K562 (cell line): ENCODE measurements around the gene GATA2. TPM values are rescaled to one million over a fixed set of nuclear protein-coding genes. Genes with fewer than 3 reads are reported as not detected.

ENCODE experiments used
- AFF4 ChIP-seq: sonication (generic); formaldehyde crosslinking; IDR thresholded peaks from 2 replicates; pipeline ENCODE4 v1.8.0; 2023; ENCODE audit warnings: mild to moderate bottlenecking, missing genetic modification reagents
- ARID1B ChIP-seq: fragments of 450-650 bp; IDR thresholded peaks from 2 replicates; pipeline ENCODE4 v1.6.1; 2016; ENCODE audit warnings: antibody characterized with exemption, mild to moderate bottlenecking, inconsistent platforms
- ATF7 ChIP-seq: fragments of 450-650 bp; IDR thresholded peaks from 2 replicates; pipeline ENCODE4 v1.7.1; 2014; ENCODE audit warnings: mild to moderate bottlenecking, moderate library complexity
- FOXA1 ChIP-seq: fragments of 450-650 bp; IDR thresholded peaks from 2 replicates; pipeline ENCODE4 v1.6.1; 2016; ENCODE audit warnings: mild to moderate bottlenecking, borderline replicate concordance
- FOXK2 ChIP-seq, 2 experiments: fragments of 450-650 bp; IDR thresholded peaks in 1 of 2; conservative IDR thresholded peaks in 1 of 2; 2 replicates each; pipeline ENCODE4 v1.6.1; 2016; ENCODE audit warnings: low read depth in 2 of 2, mild to moderate bottlenecking in 1 of 2
- FOXP4 ChIP-seq: sonication (generic); formaldehyde crosslinking; IDR thresholded peaks from 2 replicates; pipeline ENCODE4 v1.8.0; 2022; ENCODE audit warnings: mild to moderate bottlenecking, missing genetic modification reagents, borderline replicate concordance
- GTF2E2 ChIP-seq: fragments of 200-800 bp; sonication (Bioruptor generic); IDR thresholded peaks from 2 replicates; pipeline ENCODE4 v1.6.1; 2016; ENCODE audit warnings: missing genetic modification characterization, missing compliant biosample characterization
- MYNN ChIP-seq, 2 experiments: sonication (generic); formaldehyde crosslinking in 1 of 2; IDR thresholded peaks; 2 replicates each; pipeline versions ENCODE4 v1.5.0 to v1.6.1; 2016 to 2020; ENCODE audit warnings: antibody characterized with exemption in 1 of 2, missing genetic modification reagents in 1 of 2
- NCOA6 ChIP-seq: fragments of 450-650 bp; IDR thresholded peaks from 2 replicates; pipeline ENCODE4 v1.6.1; 2017; ENCODE audit warnings: mild to moderate bottlenecking
- PHTF2 ChIP-seq: fragments of 250-450 bp; sonication (Bioruptor Pico); IDR thresholded peaks from 2 replicates; pipeline ENCODE4 v1.5.0; 2021; ENCODE audit warnings: mild to moderate bottlenecking
- RBBP5 ChIP-seq: fragments of 200-600 bp; sonication (generic); IDR thresholded peaks from 2 replicates; pipeline ENCODE4 v1.6.1; 2012; ENCODE audit warnings: borderline replicate concordance, mild to moderate bottlenecking, low read length, control low read depth, inconsistent platforms; ENCODE audit not compliant: insufficient read depth, poor library complexity, severe bottlenecking
- SMARCE1 ChIP-seq: fragments of 450-650 bp; IDR thresholded peaks from 2 replicates; pipeline ENCODE4 v1.7.1; 2016; ENCODE audit warnings: mild to moderate bottlenecking
- STAT5B ChIP-seq: fragments of 250-450 bp; sonication (Bioruptor Pico); IDR thresholded peaks from 2 replicates; pipeline ENCODE4 v1.8.0; 2021; ENCODE audit warnings: mild to moderate bottlenecking, inconsistent platforms
- U2AF1 ChIP-seq: fragments of 200-400 bp; formaldehyde crosslinking; optimal IDR thresholded peaks from 2 replicates; pipeline ENCODE3; 2017; ENCODE audit warnings: mild to moderate bottlenecking, low read depth, low read length, moderate library complexity
- USF1 ChIP-seq: sonication (generic); formaldehyde crosslinking; IDR thresholded peaks from 2 replicates; pipeline ENCODE4 v1.9.0; 2022; ENCODE audit warnings: mild to moderate bottlenecking, missing genetic modification reagents
- ZNF347 ChIP-seq: fragments of 450-650 bp; formaldehyde crosslinking; IDR thresholded peaks from 2 replicates; pipeline ENCODE4 v1.4.0; 2020; ENCODE audit warnings: low read depth, mild to moderate bottlenecking, moderate library complexity
- ZNF395 ChIP-seq: fragments of 200-800 bp; sonication (Bioruptor generic); IDR thresholded peaks from 2 replicates; pipeline ENCODE4 v1.6.1; 2017; ENCODE audit warnings: missing genetic modification characterization, missing compliant biosample characterization
- polyA plus RNA-seq, 8 experiments: library from polyadenylated mRNA; depleted of rRNA in 4 of 8; stranded (reverse) in 5 of 8; unstranded in 3 of 8; fragments of >200 nt; fragmentation: Nextera tagmentation in 2 of 8; fragmentation: Illumina TruSeq in 1 of 8; extraction: Ambion mirVana in 2 of 8; extraction: Trizol in 1 of 8; gene quantifications; 2 replicates each; pipeline versions ENCODE4 v1.2.1 to v1.2.3, GENCODE V29; 2011 to 2014; ENCODE audit warnings: inconsistent platforms in 1 of 8, missing spikeins in 1 of 8
- total RNA-seq, 7 experiments: library from RNA; depleted of rRNA in 6 of 7; stranded (reverse); fragments of >200 nt in 6 of 7; fragmentation: Illumina TruSeq in 2 of 7; extraction: Trizol in 2 of 7; gene quantifications; 2 replicates each; pipeline versions ENCODE4 v1.2.1 to v1.2.3, GENCODE V29; 2011 to 2021; ENCODE audit warnings: low replicate concordance in 1 of 7

GATA2 gene
- total and polyA plus RNA-seq, 9 of the 15 experiments (the other 6 are each of a cell fraction or from before 2014, with no cell fraction given), result 8.5 to 218 (median 50.8) TPM

GRCh38 chr3:128487813-128488635 lies 5.0 kb downstream of the GATA2 start (continued):
- TF ChIP-seq FOXP4 (CRISPR knock-in tag) (no peak), U2AF1 (peak; percentile 39), USF1 (CRISPR knock-in tag) (no peak), ZNF347 (no peak), NCOA6 (no peak), RBBP5 (peak; percentile 62), SMARCE1 (no peak), STAT5B (no peak), ARID1B (0 out of 2 replicates have a peak, but pooled peaks have one; percentile 6), ATF7 (0 out of 2 replicates have a peak, but pooled peaks have one; percentile 28), FOXA1 (no peak), FOXK2 (conservative IDR thresholded peaks at IDR 0.05 in 1 of 2, IDR thresholded peaks at IDR 0.05 in 1 of 2; ENCODE audit: low read depth in 2 of 2) (no peak), GTF2E2 (tag) (no peak; the same call in 1 of the 2 replicates), ZNF395 (CRISPR knock-in tag) (peak; percentile 54; the same call in 1 of the 2 replicates), PHTF2 (CRISPR knock-in tag) (no peak), AFF4 (CRISPR knock-in tag) (no peak; the same call in 1 of the 2 replicates), MYNN (IDR thresholded peaks at IDR 0.05) (peak; percentile 53; the same call in 1 of the 2 replicates), MYNN (CRISPR knock-in tag; IDR thresholded peaks at IDR 0.05) (no peak)
